HG02885 (cell line): ENCODE results near the gene CTXND2.
"Not testable (repeated sequence)": the region's sequence is repeated elsewhere in the genome, so short reads cannot be mapped to it uniquely, and the experiment has no call there.

Experiments
- ATAC-seq: cut with Tn5 transposase; IDR thresholded peaks from one replicate; pipeline ENCODE4 v1.9.1; 2021; ENCODE audit warnings: mild to moderate bottlenecking; ENCODE audit not compliant: unreplicated experiment, poor library complexity

CTXND2 gene

DNA sequence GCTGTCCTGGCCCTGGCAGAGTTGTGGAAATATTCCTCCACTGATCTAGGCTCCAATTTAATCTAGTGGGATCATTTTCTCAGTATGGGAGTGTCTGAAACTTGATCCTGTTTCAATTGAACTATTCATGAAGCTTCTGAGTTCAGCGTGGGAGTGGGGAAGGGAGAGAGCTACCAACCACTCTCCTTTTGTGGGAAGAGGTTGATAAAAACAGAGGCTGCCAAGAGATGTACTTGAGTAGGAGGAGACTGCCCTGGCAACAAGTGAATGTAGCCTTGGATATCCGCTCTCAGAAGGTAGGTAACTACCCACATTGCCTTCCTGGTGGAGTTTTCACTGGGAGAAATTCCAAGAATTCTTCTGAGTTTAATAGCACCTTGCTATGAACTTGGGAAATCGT is at the start of gene CTXND2:
Gene CTXND2, plus strand, starts transcription at position 119 of the 400 bp plus-strand sequence. CDS start 25,179 bp downstream, outside the sequence.
- no peak for ATAC-seq

DNA sequence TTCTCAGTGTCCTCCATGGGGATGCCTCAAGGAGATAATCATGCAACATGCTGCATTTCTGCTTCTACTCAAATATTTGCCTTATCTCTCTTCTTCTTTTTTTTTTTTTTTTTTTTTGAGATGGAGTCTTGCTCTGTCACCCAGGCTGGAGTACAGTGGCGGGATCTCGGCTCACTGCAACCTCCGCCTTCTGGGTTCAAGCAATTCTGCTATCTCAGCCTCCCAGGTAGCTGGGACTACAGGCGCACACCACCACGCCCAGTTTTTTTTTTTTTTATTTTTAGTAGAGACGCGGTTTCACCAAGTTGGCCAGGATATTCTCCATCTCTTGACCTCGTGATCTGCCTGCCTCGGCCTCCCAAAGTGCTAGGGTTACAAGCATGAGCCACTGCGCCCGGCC is 46.1 kb upstream of the CTXND2 start:
- not testable (repeated sequence) for ATAC-seq

DNA sequence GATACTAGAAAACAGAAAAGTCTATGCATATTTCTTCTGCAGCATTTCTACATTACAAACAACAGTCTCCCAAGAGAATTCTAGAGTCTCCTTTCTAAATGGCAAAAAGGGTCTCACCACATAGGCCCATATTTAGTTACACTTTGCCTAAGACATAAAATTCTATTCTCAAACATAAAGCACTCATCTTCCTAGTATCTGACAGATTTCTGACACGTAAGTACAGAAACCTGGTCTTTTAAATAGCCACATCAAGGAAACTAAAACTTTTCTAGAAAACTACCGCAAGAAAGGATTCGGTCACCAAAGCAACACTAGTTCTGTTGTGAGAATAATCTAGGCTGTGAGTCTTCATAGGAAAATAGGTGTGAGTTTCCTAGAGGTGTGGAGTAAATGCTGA is 45.3 kb upstream of the CTXND2 start:
- no peak for ATAC-seq

- no peak for ATAC-seq
These were observed 44.6 kb upstream of the CTXND2 start for GRCh38 chr1:150842343-150842742.

DNA sequence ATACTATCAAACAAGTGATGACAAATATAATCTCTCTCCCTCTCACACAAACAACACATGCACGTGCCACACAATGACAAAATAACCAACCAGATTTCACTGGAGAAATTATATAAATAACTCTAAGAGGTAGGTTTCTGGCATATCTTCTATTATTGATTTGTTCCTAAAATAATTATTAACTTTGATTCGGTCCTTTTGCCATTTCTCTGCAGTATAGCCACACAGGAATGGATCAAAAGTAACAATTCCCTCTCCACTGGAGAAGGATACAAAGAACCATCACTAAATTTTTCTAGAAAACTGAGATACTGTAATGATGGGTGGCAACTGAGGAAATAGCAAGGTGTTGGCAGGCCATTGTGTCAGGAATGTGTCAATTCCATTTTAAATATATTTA is 44.0 kb upstream of the CTXND2 start:
- ATAC-seq: no peak

DNA sequence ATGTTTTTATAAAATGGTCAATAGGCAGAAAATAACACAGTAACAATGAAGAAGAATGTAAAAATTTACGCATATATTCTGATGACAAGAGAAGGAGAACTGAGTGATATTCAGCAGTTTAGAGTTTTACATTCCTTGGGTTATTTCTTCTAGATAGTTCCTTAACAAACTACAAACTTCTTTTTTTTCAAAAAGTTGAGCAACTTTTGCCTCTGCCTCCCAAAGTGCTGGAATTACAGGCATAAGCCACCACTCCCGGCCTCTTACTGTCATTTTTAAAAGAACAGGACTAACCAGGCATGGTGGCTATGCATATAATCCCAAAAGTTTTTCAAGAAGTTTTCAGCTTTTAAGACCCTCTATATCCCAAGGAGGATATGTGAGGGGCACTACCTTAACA is 43.5 kb upstream of the CTXND2 start:
- ATAC-seq: no peak

- no peak for ATAC-seq
These were observed 40.3 kb upstream of the CTXND2 start for GRCh38 chr1:150846473-150847146.

GRCh38 chr1:150850801-150851362 is 36.1 kb upstream of the CTXND2 start:
- ATAC-seq: not testable (repeated sequence)

GRCh38 chr1:150852734-150853133 is 34.2 kb upstream of the CTXND2 start:
- ATAC-seq: not testable (repeated sequence)

- no peak for ATAC-seq
These were observed 23.2 kb upstream of the CTXND2 start for GRCh38 chr1:150863724-150864123.

DNA sequence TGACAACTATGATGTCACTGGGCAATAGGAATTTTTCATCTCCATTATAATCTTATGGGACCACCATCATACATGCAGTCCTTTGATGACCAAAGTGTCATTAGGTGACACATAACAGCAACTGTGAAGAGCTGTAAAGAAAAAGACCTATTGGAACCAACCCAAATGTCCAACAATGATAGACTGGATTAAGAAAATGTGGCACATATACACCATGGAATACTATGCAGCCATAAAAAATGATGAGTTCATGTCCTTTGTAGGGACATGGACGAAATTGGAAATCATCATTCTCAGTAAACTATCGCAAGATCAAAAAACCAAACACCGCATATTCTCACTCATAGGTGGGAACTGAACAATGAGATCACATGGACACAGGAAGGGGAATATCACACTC is 22.7 kb upstream of the CTXND2 start:
- ATAC-seq: not testable (repeated sequence)

- no peak for ATAC-seq
These were observed 17.3 kb upstream of the CTXND2 start for GRCh38 chr1:150869683-150870082.

- no peak for ATAC-seq
These were observed 14.4 kb upstream of the CTXND2 start for GRCh38 chr1:150872572-150872971.

DNA sequence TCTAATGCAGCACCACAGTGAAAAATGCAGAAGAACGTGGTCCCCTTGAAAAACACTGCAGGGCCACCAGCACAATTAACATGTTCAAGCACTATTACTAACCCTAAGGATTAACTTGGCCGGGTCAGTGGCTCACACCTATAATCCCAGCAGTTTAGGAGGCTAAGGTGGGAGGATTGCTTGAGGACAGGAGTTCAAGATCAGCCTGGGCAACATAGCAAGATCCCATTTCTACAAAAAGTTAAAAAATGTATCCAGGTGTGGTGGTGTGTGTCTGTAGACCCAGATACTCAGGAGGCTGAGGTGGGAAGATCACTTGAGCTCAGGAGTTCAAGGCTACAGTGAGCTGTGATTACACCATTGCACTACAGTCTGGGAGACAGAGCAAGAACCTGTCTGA is 13.4 kb upstream of the CTXND2 start:
- no peak for ATAC-seq

GRCh38 chr1:150874455-150875196 is 12.3 kb upstream of the CTXND2 start:
- no peak for ATAC-seq

- ATAC-seq: no peak
These were observed 11.5 kb upstream of the CTXND2 start for GRCh38 chr1:150875197-150876118.

GRCh38 chr1:150876119-150876454 is 10.8 kb upstream of the CTXND2 start:
- no peak for ATAC-seq

DNA sequence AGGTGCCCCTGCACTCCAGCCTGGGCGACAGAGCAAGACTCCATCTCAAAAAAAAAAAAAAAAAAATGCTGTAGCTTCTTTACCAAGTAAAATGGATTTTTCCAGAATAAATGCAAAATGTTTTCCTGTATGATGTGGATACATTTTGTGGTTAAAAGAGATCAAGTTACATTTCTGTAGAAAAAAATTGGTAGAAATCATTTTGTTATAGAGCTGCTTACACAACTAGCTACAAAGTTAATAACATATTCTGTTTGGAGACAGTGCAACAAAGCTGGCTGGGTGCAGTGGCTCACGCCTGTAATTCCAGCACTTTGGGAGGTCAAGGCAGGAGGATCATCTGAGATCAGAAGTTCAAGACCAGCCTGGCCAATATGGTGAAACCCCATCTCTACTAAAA is 8.0 kb upstream of the CTXND2 start:
- not testable (repeated sequence) for ATAC-seq

DNA sequence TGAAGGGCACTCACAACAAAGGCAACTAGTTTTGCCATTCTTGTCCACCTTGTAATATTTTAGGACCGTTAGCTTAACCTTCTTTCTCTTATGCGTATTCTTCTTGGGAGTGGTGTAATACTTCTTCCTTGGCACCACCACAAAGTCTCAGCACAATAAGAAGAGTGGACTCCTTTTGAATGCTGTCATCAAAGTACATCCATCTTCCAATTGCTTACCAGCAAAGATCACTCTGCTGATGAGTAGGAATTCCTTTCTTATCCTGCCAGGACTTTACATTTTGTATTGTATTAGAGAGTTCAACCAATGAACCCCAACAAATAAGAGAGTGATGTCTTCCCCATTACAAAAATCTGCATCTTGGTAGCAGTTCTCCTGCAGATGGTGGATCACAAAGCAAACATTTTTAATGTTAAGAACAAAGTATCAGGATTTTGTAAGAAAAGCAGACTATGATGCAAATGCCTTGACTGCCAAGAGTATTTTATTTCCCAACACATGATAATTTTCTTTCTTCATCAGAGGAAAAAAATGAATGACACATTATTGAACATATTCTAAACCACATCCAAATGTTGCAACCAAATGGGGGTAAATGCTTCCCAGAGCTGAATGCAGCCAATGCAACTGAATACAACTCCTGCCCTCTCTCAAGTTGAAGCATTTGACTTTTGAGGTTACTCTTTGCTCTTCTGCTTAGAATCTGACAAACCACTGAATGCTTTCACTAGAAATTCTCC is 5.4 kb upstream of the CTXND2 start:
- no peak for ATAC-seq

DNA sequence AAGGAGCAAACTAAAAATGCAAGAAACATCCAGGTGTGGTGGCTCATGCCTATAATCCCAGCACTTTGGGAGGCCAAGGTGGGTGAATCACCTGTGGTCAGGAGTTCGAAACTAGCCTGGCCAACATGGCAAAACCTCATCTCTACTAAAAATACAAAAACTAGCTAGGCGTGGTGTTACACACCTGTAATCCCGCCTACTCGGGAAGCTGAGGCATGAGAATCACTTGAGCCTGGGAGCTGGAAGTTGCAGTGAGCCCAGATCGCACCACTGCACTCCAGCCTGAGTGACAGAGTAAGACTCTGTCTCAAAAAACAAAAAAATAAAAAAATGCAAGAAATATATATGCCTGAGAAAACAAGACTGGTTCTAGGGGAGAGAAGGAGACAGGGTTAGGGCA is 3.8 kb upstream of the CTXND2 start:
- not testable (repeated sequence) for ATAC-seq
